ENCODE measurements around the gene FHAD1. TPM values are rescaled to one million over a fixed set of nuclear protein-coding genes. Genes with fewer than 3 reads are reported as not detected.
A peak's percentile ranks its signal among the peaks of the same experiment; 100 is the strongest.

Gene FHAD1
- polyA plus RNA-seq, 4 donors = 0.22 to 0.58 (median 0.36) TPM

DNA sequence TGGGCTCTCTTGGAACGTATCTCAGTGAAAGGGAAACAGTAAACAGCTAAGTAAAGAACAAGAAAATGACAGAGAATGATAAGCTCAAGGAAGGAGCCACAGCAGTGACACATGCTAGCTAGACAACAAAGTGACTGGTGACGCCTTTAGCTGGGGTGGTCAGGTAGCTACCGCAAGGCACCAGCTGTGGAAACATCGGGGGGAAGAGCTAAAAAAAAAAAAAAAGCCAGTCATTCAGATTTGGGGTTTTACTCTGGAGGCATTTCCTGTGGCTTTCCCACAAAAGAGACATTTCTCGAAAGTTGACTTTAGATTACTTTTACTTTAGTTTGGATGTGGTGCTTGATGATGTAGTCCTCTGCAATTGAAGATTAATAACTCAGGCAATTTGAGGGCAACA is 2.1 kb downstream of the FHAD1 start:
- Histone ChIP-seq H3K4me3 (ENCODE audit: low read depth in 1 of 3, low read length in 3 of 3) (no peak overlapping the region), H3K4me1 (ENCODE audit: control insufficient read depth in 3 of 3, insufficient read depth in 2 of 3, low read depth in 1 of 3, low read length in 2 of 3) (peaks cover 0 to 6% (median 3%) of the 10 kb centered on the region in 3 donors), H3K9me3 (ENCODE audit: control insufficient read depth in 2 of 2, insufficient read depth in 1 of 2, low read depth in 1 of 2, low read length in 1 of 2) (peaks cover 0 to 3% of the 10 kb centered on the region in 2 donors), H3K27me3 (ENCODE audit: control insufficient read depth in 3 of 3, insufficient read depth in 3 of 3, low read length in 3 of 3) (no peaks in the 10 kb centered on the region), H3K36me3 (ENCODE audit: control insufficient read depth in 3 of 3, insufficient read depth in 2 of 3, low read depth in 1 of 3, low read length in 3 of 3) (no peaks in the 10 kb centered on the region), H3K27ac (ENCODE audit: low read depth in 1 of 3, low read length in 2 of 3) (no peak overlapping the region)
- FAIRE-seq = no peak
- DNase-seq = no peak
- WGBS, 3 donors = 38 to 68% (median 51%) methylated on average over 5 of the region's 5 CpGs

DNA sequence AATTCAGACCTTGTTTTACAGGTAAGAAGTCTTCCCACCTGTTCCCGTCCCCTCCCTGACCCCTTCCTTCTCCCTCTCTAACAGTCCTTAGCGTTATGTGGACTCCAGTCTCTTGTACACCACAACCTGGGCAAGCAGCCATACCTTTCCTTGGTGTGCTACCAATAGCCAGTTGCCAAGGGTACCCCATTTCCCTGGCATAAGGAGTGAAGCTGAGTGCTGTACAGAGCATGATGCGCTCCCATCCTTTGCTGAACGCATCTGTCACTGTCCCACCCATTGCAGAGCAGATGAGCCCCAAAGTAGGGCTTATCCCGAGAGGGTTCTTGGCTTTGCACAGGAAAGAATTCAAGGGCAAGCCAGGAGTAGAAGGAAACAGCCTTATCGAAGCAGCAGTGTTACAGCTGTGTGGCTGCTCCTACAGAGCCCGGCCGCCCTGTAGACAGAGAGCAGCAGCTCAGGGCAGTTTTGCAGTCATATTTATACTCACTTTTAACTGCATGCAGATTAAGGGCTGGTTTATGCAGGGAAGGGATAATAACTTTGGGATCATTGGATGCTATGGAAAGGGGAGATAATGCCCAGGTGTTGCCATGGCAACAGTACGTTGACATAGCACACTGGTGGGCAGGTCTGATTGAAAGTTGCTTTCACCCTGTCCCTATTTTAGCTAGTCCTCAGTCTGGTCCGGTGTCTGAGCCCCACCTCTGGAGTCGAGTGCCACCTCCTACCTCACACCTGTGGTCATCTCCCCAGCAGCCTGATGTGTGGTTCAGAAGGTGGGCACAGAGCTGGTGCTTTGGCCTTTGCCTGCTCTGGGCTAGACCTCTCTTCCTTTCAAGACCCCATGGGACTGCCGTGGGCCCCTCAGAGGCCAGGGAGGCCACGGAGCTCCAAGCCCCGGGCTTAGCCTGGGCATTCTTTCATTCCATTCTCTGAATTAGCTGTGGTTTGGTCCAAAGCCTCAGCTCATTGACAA is 5.1 kb downstream of the FHAD1 start:
- FAIRE-seq (no peak), DNase-seq (no peak)
- no peaks in the 10 kb centered on the region for H3K27me3 ChIP-seq (ENCODE audit: control insufficient read depth in 3 of 3, insufficient read depth in 3 of 3, low read length in 3 of 3)
- H3K9me3 ChIP-seq (ENCODE audit: control insufficient read depth in 2 of 2, insufficient read depth in 1 of 2, low read depth in 1 of 2, low read length in 1 of 2) = peaks cover 0 to 3% of the 10 kb centered on the region in 2 donors
- 70 to 80% (median 77%) methylated on average over 14 of the region's 14 CpGs for WGBS, 3 donors
- no peaks in the 10 kb centered on the region for H3K36me3 ChIP-seq (ENCODE audit: control insufficient read depth in 3 of 3, insufficient read depth in 2 of 3, low read depth in 1 of 3, low read length in 3 of 3)
- peaks cover 0 to 6% (median 0%) of the 10 kb centered on the region in 3 donors for H3K4me1 ChIP-seq (ENCODE audit: control insufficient read depth in 3 of 3, insufficient read depth in 2 of 3, low read depth in 1 of 3, low read length in 2 of 3)
- H3K4me3 ChIP-seq (ENCODE audit: low read depth in 1 of 3, low read length in 3 of 3) = no peak overlapping the region
- H3K27ac ChIP-seq (ENCODE audit: low read depth in 1 of 3, low read length in 2 of 3) = no peak overlapping the region

DNA sequence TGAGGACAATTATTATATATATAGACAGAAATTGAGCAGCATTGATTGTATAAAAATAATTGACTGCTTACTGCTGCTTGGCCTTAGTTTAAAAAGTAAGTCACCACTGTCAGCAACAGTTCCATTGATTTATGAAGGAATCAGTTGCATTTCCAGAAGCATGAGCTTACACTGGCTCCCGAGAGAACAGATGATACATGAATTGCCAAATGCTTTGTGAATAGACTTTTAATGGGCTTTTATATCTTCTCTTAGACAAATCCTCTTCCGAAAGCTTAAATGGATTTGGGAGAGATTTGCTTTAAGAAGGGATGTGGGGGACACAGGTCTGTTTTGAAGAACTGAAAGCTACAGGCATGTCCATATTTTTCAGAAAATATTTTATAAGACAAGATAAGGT is 7.5 kb downstream of the FHAD1 start:
- WGBS, 3 donors = 49 to 69% (median 58%) methylated on average over 2 of the region's 2 CpGs
- no peak overlapping the region for H3K27ac ChIP-seq (ENCODE audit: low read depth in 1 of 3, low read length in 2 of 3)
- FAIRE-seq = no peak

DNA sequence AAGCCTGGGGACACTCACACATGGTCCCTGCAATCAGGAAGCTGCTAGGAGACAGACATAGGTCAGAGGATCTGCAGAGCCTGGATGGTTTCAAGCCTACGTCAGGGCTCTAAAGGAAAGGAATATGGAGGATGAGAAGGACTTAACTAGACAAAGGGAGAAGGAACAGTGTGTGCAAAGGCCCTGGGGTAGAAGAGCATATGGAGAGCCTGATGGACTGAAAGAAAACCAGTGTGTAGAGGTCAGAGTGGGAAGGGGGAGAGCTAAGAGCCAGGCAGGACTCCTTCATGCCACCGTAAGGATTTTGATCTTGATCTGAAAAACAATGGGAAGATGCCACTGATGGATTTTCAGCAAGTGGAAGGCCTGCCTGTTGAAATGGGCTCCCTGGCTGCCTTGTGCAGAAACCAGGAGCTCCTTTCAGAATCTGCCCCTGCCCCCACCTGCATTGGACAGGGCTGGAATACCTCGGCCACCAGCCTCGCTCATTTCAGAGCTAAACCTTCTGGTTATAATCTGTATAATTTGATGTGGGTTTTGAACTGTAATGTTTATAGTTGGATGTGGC is 8.6 kb downstream of the FHAD1 start:
- WGBS, 3 donors = 79 to 82% (median 81%) methylated on average over 4 of the region's 4 CpGs
- no peak for FAIRE-seq
- Histone ChIP-seq H3K27me3 (ENCODE audit: control insufficient read depth in 3 of 3, insufficient read depth in 3 of 3, low read length in 3 of 3) (no peaks in the 10 kb centered on the region), H3K27ac (ENCODE audit: low read depth in 1 of 3, low read length in 2 of 3) (no peak overlapping the region), H3K4me1 (ENCODE audit: control insufficient read depth in 3 of 3, insufficient read depth in 2 of 3, low read depth in 1 of 3, low read length in 2 of 3) (no peaks in the 10 kb centered on the region), H3K4me3 (ENCODE audit: low read depth in 1 of 3, low read length in 3 of 3) (no peak overlapping the region), H3K9me3 (ENCODE audit: control insufficient read depth in 2 of 2, insufficient read depth in 1 of 2, low read depth in 1 of 2, low read length in 1 of 2) (peaks cover 0 to 3% of the 10 kb centered on the region in 2 donors), H3K36me3 (ENCODE audit: control insufficient read depth in 3 of 3, insufficient read depth in 2 of 3, low read depth in 1 of 3, low read length in 3 of 3) (no peaks in the 10 kb centered on the region)
- DNase-seq = no peak

More for the DNA sequence above, 7.5 kb downstream of the FHAD1 start:
- Histone ChIP-seq H3K4me3 (ENCODE audit: low read depth in 1 of 3, low read length in 3 of 3) (no peak overlapping the region), H3K27me3 (ENCODE audit: control insufficient read depth in 3 of 3, insufficient read depth in 3 of 3, low read length in 3 of 3) (no peaks in the 10 kb centered on the region), H3K36me3 (ENCODE audit: control insufficient read depth in 3 of 3, insufficient read depth in 2 of 3, low read depth in 1 of 3, low read length in 3 of 3) (no peaks in the 10 kb centered on the region), H3K4me1 (ENCODE audit: control insufficient read depth in 3 of 3, insufficient read depth in 2 of 3, low read depth in 1 of 3, low read length in 2 of 3) (no peaks in the 10 kb centered on the region), H3K9me3 (ENCODE audit: control insufficient read depth in 2 of 2, insufficient read depth in 1 of 2, low read depth in 1 of 2, low read length in 1 of 2) (peaks cover 0 to 3% of the 10 kb centered on the region in 2 donors)
- no peak for DNase-seq

DNA sequence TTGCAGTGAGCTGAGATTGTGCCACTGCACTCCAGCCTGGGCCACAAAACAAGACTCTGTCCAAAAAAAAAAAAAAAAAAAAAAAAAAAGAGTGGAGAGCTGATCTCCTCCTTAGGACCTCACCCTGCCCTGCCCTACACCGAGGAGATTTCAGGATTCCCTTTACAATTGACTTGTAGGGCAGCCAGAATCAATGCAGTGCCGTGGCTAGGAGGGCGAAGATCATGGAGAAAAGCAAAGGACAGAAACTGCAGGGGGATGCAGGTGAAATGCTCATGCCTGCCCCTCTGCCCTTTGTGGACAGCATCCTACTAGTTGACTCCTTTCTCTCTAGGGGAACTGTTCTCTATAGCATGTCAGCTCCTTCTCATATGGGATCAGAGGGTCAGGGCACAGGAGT is 9.6 kb downstream of the FHAD1 start:
- Histone ChIP-seq H3K9me3 (ENCODE audit: control insufficient read depth in 2 of 2, insufficient read depth in 1 of 2, low read depth in 1 of 2, low read length in 1 of 2) (peaks cover 0 to 3% of the 10 kb centered on the region in 2 donors), H3K4me1 (ENCODE audit: control insufficient read depth in 3 of 3, insufficient read depth in 2 of 3, low read depth in 1 of 3, low read length in 2 of 3) (peaks cover 0 to 1% (median 0%) of the 10 kb centered on the region in 3 donors), H3K27ac (ENCODE audit: low read depth in 1 of 3, low read length in 2 of 3) (no peak overlapping the region), H3K36me3 (ENCODE audit: control insufficient read depth in 3 of 3, insufficient read depth in 2 of 3, low read depth in 1 of 3, low read length in 3 of 3) (no peaks in the 10 kb centered on the region), H3K27me3 (ENCODE audit: control insufficient read depth in 3 of 3, insufficient read depth in 3 of 3, low read length in 3 of 3) (no peaks in the 10 kb centered on the region), H3K4me3 (ENCODE audit: low read depth in 1 of 3, low read length in 3 of 3) (no peak overlapping the region)
- 49 to 88% (median 60%) methylated on average over 3 of the region's 3 CpGs for WGBS, 3 donors
- no peak for FAIRE-seq
- DNase-seq = no peak

DNA sequence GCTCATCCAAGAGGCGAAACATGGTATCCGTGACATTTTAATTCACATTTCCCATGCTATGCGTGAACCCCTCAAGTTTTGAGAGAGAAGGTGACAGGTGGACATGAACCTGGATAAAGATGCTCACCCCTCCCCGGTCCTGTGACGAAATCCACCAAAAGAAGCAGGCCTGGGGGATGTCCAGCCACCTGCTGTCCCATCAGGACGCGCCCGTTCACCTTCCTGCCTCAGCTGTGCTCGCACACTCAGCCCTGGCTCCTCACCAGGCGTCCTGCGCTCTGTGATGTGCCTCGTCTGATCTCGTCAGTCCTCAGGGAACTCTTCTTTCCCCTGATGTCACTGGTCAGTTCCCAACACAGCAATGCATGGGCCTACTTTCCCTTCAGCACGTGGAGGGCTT is 10.3 kb downstream of the FHAD1 start:
- DNase-seq (no peak), FAIRE-seq (no peak)
- H3K36me3 ChIP-seq (ENCODE audit: control insufficient read depth in 3 of 3, insufficient read depth in 2 of 3, low read depth in 1 of 3, low read length in 3 of 3) = no peaks in the 10 kb centered on the region
- H3K27ac ChIP-seq (ENCODE audit: low read depth in 1 of 3, low read length in 2 of 3) = no peak overlapping the region
- 77 to 82% (median 82%) methylated on average over 14 of the region's 14 CpGs for WGBS, 3 donors
- H3K27me3 ChIP-seq (ENCODE audit: control insufficient read depth in 3 of 3, insufficient read depth in 3 of 3, low read length in 3 of 3) = no peaks in the 10 kb centered on the region
- no peak overlapping the region for H3K4me3 ChIP-seq (ENCODE audit: low read depth in 1 of 3, low read length in 3 of 3)
- no peaks in the 10 kb centered on the region for H3K9me3 ChIP-seq (ENCODE audit: control insufficient read depth in 2 of 2, insufficient read depth in 1 of 2, low read depth in 1 of 2, low read length in 1 of 2)
- peaks cover 0 to 6% (median 0%) of the 10 kb centered on the region in 3 donors for H3K4me1 ChIP-seq (ENCODE audit: control insufficient read depth in 3 of 3, insufficient read depth in 2 of 3, low read depth in 1 of 3, low read length in 2 of 3)

DNA sequence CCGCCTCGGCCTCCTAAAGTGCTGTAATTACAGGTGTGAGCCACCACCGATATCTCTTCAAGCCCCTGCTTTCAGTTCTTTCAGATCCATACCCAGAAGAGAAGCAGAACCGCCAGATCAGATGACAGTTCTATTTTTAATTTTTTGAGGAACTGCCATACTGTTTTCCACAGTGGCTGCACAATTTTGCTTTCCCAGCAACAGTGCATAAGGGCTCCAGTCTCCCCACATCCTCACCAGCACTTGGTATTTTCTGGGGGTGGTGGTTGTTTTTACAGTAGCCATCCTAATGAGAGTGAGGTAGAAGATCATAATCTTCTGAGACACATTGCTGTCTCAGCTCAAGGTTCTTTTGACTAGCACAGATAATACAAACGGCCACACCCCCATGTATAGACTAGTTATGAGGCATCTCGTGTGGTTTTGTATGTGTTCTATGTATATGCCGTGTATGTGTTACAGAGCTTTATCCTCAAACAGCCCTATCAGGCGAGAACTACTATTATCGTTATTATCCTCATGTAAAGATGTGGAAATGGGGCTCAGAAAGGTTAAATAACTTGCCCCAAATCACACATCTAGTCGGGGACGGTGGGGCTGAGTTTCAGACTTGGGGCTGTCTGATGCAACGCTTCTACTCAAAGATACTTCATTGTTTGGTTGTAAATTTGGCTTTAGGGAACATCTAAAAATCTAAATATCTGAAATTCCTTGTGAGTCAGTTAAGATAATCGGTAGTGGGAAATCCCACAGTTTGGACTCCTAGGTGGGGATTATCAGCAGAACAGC is 12.0 kb downstream of the FHAD1 start:
- no peak overlapping the region for H3K4me3 ChIP-seq (ENCODE audit: low read depth in 1 of 3, low read length in 3 of 3)
- H3K27ac ChIP-seq (ENCODE audit: low read depth in 1 of 3, low read length in 2 of 3) = peak overlapping the region in 1 of 3 donors; percentile 28
- 76 to 82% (median 79%) methylated on average over 13 of the region's 13 CpGs for WGBS, 3 donors
- H3K9me3 ChIP-seq (ENCODE audit: control insufficient read depth in 2 of 2, insufficient read depth in 1 of 2, low read depth in 1 of 2, low read length in 1 of 2) = no peaks in the 10 kb centered on the region
- H3K36me3 ChIP-seq (ENCODE audit: control insufficient read depth in 3 of 3, insufficient read depth in 2 of 3, low read depth in 1 of 3, low read length in 3 of 3) = no peaks in the 10 kb centered on the region
- FAIRE-seq = no peak
- no peak for DNase-seq
- H3K4me1 ChIP-seq (ENCODE audit: control insufficient read depth in 3 of 3, insufficient read depth in 2 of 3, low read depth in 1 of 3, low read length in 2 of 3) = peaks cover 0 to 6% (median 0%) of the 10 kb centered on the region in 3 donors
- H3K27me3 ChIP-seq (ENCODE audit: control insufficient read depth in 3 of 3, insufficient read depth in 3 of 3, low read length in 3 of 3) = no peaks in the 10 kb centered on the region

DNA sequence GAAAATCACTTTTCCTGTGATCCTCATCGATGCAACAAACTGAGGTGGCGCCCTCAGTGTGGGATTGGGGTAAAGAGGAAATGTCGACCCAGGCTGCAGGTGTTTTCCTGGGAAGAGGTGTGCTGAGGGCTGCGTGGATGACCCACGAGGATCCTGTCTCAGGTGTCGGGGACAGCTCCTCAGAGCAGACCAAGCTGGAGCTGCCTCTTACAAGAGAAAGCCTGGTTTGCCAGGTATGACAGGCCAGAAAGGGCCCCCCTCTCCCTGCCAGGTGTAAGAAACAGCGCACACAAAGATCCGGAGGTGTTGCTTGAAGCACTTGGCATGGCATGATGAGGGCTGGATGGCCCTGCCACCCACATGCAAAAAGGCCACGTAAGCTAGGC is 12.6 kb downstream of the FHAD1 start:
- FAIRE-seq (no peak), DNase-seq (no peak)
- WGBS, 3 donors = 87 to 92% (median 90%) methylated on average over 8 to 9 of the region's 9 CpGs
- H3K27ac ChIP-seq (ENCODE audit: low read depth in 1 of 3, low read length in 2 of 3) = peak overlapping the region in 1 of 3 donors; percentile 28
- H3K36me3 ChIP-seq (ENCODE audit: control insufficient read depth in 3 of 3, insufficient read depth in 2 of 3, low read depth in 1 of 3, low read length in 3 of 3) = no peaks in the 10 kb centered on the region
- no peak overlapping the region for H3K4me3 ChIP-seq (ENCODE audit: low read depth in 1 of 3, low read length in 3 of 3)
- no peaks in the 10 kb centered on the region for H3K27me3 ChIP-seq (ENCODE audit: control insufficient read depth in 3 of 3, insufficient read depth in 3 of 3, low read length in 3 of 3)
- no peaks in the 10 kb centered on the region for H3K9me3 ChIP-seq (ENCODE audit: control insufficient read depth in 2 of 2, insufficient read depth in 1 of 2, low read depth in 1 of 2, low read length in 1 of 2)
- H3K4me1 ChIP-seq (ENCODE audit: control insufficient read depth in 3 of 3, insufficient read depth in 2 of 3, low read depth in 1 of 3, low read length in 2 of 3) = peaks cover 0 to 6% (median 0%) of the 10 kb centered on the region in 3 donors

Data from small intestine (tissue), 7 donors.